ENCODE results near the gene SETD1B.

SETD1B gene

GRCh38 chr12:121871467-121871866 lies 67.7 kb downstream of the SETD1B start:
- H3K9me2 ChIP-seq (ENCODE audit: low read depth, low read length) = no peaks in the 10 kb centered on the region
- H3K4me1 ChIP-seq (ENCODE audit: insufficient read depth, low read length, severe bottlenecking) = no peaks in the 10 kb centered on the region
- no peaks in the 10 kb centered on the region for H3K9me3 ChIP-seq (ENCODE audit: low read length)
- no peaks in the 10 kb centered on the region for H3K79me2 ChIP-seq (ENCODE audit: insufficient read depth, low read length)
- H3F3A ChIP-seq (ENCODE audit: insufficient read depth, low read length) = no peaks in the 10 kb centered on the region
- no peak overlapping the region for H3K4me2 ChIP-seq (ENCODE audit: low read length)
- no peaks in the 10 kb centered on the region for H4K20me1 ChIP-seq (ENCODE audit: insufficient read depth, low read length)
- no peaks in the 10 kb centered on the region for H3K36me3 ChIP-seq (ENCODE audit: insufficient read depth, low read length)
- H3K9ac ChIP-seq (ENCODE audit: low read length) = no peak overlapping the region
- TF ChIP-seq EZH2 (IDR thresholded peaks at IDR 0.05; ENCODE audit: borderline replicate concordance, low read length) (no peak), CTCF (IDR thresholded peaks at IDR 0.05; ENCODE audit: low read length) (no peak)
- no peak overlapping the region for H3K27ac ChIP-seq (ENCODE audit: low read depth, low read length, poor library complexity, severe bottlenecking)
- H2AFZ ChIP-seq (ENCODE audit: low read length) = no peak overlapping the region
- H3K4me3 ChIP-seq (ENCODE audit: low read depth, low read length, poor library complexity, severe bottlenecking) = no peak overlapping the region
- H3K27me3 ChIP-seq (ENCODE audit: insufficient read depth, low read length) = no peaks in the 10 kb centered on the region

GRCh38 chr12:121872546-121873215 lies 68.9 kb downstream of the SETD1B start:
- Histone ChIP-seq H3K4me2 (ENCODE audit: low read length) (no peak overlapping the region), H3K9ac (ENCODE audit: low read length) (no peak overlapping the region)
- TF ChIP-seq CTCF (IDR thresholded peaks at IDR 0.05; ENCODE audit: low read length) (no peak), EZH2 (IDR thresholded peaks at IDR 0.05; ENCODE audit: borderline replicate concordance, low read length) (no peak)

GRCh38 chr12:121873216-121873569 lies 69.4 kb downstream of the SETD1B start:
- Histone ChIP-seq H3F3A (ENCODE audit: insufficient read depth, low read length) (no peaks in the 10 kb centered on the region), H3K27ac (ENCODE audit: low read depth, low read length, poor library complexity, severe bottlenecking) (no peak overlapping the region), H3K79me2 (ENCODE audit: insufficient read depth, low read length) (no peaks in the 10 kb centered on the region), H4K20me1 (ENCODE audit: insufficient read depth, low read length) (no peaks in the 10 kb centered on the region), H3K4me3 (ENCODE audit: low read depth, low read length, poor library complexity, severe bottlenecking) (no peak overlapping the region), H3K9me2 (ENCODE audit: low read depth, low read length) (no peaks in the 10 kb centered on the region), H3K4me1 (ENCODE audit: insufficient read depth, low read length, severe bottlenecking) (no peaks in the 10 kb centered on the region), H2AFZ (ENCODE audit: low read length) (no peak overlapping the region), H3K9ac (ENCODE audit: low read length) (no peak overlapping the region), H3K4me2 (ENCODE audit: low read length) (no peak overlapping the region), H3K36me3 (ENCODE audit: insufficient read depth, low read length) (no peaks in the 10 kb centered on the region), H3K9me3 (ENCODE audit: low read length) (no peaks in the 10 kb centered on the region), H3K27me3 (ENCODE audit: insufficient read depth, low read length) (no peaks in the 10 kb centered on the region)
- TF ChIP-seq EZH2 (IDR thresholded peaks at IDR 0.05; ENCODE audit: borderline replicate concordance, low read length) = no peak
- TF ChIP-seq CTCF (IDR thresholded peaks at IDR 0.05; ENCODE audit: low read length) = no peak

More at GRCh38 chr12:121872546-121873215, 68.9 kb downstream of the SETD1B start:
- Histone ChIP-seq H3K79me2 (ENCODE audit: insufficient read depth, low read length) (no peaks in the 10 kb centered on the region), H3K27ac (ENCODE audit: low read depth, low read length, poor library complexity, severe bottlenecking) (no peak overlapping the region), H4K20me1 (ENCODE audit: insufficient read depth, low read length) (no peaks in the 10 kb centered on the region), H3K36me3 (ENCODE audit: insufficient read depth, low read length) (no peaks in the 10 kb centered on the region), H3K9me2 (ENCODE audit: low read depth, low read length) (no peaks in the 10 kb centered on the region), H3K4me3 (ENCODE audit: low read depth, low read length, poor library complexity, severe bottlenecking) (no peak overlapping the region), H3K4me1 (ENCODE audit: insufficient read depth, low read length, severe bottlenecking) (no peaks in the 10 kb centered on the region), H3K27me3 (ENCODE audit: insufficient read depth, low read length) (no peaks in the 10 kb centered on the region), H3F3A (ENCODE audit: insufficient read depth, low read length) (no peaks in the 10 kb centered on the region), H3K9me3 (ENCODE audit: low read length) (no peaks in the 10 kb centered on the region), H2AFZ (ENCODE audit: low read length) (no peak overlapping the region)

Data from OCI-LY1 (cell line).